Measurements from ENCODE around the gene MRPS2. TPM values are rescaled to one million over a fixed set of nuclear protein-coding genes. Genes with fewer than 3 reads are reported as not detected.

Gene MRPS2
- total and polyA plus RNA-seq, 10 of the 15 experiments (the other 5 are each of a cell fraction or from before 2014, with no cell fraction given): 3.3 to 103 (median 69.5) TPM

DNA sequence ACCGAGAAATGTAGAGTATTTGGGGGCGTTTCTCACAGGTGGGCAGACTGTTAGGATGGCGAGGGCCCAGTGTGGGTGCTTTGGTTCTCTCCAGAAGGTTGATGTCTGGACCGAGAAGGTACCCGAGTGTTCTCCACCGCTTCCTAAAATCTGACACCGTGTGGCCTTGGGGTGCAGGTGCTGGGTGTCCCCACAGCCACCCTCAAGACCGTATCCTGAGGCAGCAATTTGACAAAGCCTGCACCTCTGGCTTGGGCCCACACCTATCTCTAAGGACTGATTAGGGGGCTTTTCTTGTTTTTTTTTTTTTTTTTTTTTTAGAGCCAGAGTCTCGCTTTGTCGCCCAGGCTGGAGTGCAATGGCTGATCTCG is 19.6 kb upstream of the MRPS2 start:
- CTCF ChIA-PET: interaction anchor here (1.2 kb wide), 1 partner anchor 24 kb away, joined by 3 read pairs; no protein-coding TSS in a partner anchor
- H3K4me1 ChIP-seq (ENCODE audit: control insufficient read depth, insufficient read depth, low read length): no peaks in the 10 kb centered on the region
- no peaks in the 10 kb centered on the region; a peak in 1 of 4 replicates for H3K36me3 ChIP-seq (ENCODE audit: control insufficient read depth in 2 of 2, insufficient read depth in 2 of 2, low read length in 1 of 2)
- peak; percentile 54 for ATAC-seq
- FAIRE-seq: no peak
- no peaks in the 10 kb centered on the region for H4K20me1 ChIP-seq (ENCODE audit: control insufficient read depth, insufficient read depth)
- no peak overlapping the region for H3K9ac ChIP-seq (ENCODE audit: control insufficient read depth, insufficient read depth, low read length)
- 19% methylated on average over 9 of the region's 11 CpGs for WGBS (ENCODE audit: insufficient coverage, insufficient replicate concordance, low lambda C conversion rate, missing lambda C conversion rate)
- RAD21 ChIA-PET (ENCODE audit: unreplicated experiment): no interaction called here
- H3K79me2 ChIP-seq (ENCODE audit: control insufficient read depth, insufficient read depth, low read length): no peaks in the 10 kb centered on the region
- BruUV-seq (replicated peaks): no TSS peak
- no peak for DNase-seq (ENCODE audit: low read depth, low spot score)
- POLR2A ChIA-PET: no interaction called here
- H3K27ac ChIP-seq (ENCODE audit: control insufficient read depth, insufficient read depth): no peak overlapping the region
- H3K4me2 ChIP-seq (ENCODE audit: control insufficient read depth, insufficient read depth): peak overlapping the region; percentile 82
- SMC1A ChIA-PET (ENCODE audit: uncharacterized antibody, unreplicated experiment): no interaction called here
- intact Hi-C loops (cut with micrococcal nuclease; ENCODE audit: unreplicated experiment) (no loop called here), in situ Hi-C loops (cut with MboI) (no loop called here)
- H3K4me3 ChIP-seq: peak overlapping the region; percentile 63; the same call in 1 of the 2 replicates
- H3K9me3 ChIP-seq (replicated peaks; ENCODE audit: control insufficient read depth, insufficient read depth, low read length): no peaks in the 10 kb centered on the region
- peak overlapping the region; percentile 63; the same call in 1 of the 2 replicates for H2AFZ ChIP-seq (ENCODE audit: control insufficient read depth, low read depth, low read length)
- no peak for TF ChIP-seq CBX3 (IDR thresholded peaks at IDR 0.05; ENCODE audit: borderline replicate concordance, low read depth)
- TF ChIP-seq ZNF384 (IDR thresholded peaks at IDR 0.05; ENCODE audit: borderline replicate concordance, low read depth, low read length): no peak
- TF ChIP-seq SIX5 (IDR thresholded peaks at IDR 0.05; ENCODE audit: low read depth, low read length, severe bottlenecking): no peak
- no peak for TF ChIP-seq TCF12 (IDR thresholded peaks at IDR 0.05; ENCODE audit: low read depth, low read length)
- TF ChIP-seq ATF2 (IDR thresholded peaks at IDR 0.05; ENCODE audit: low read length): no peak
- TF ChIP-seq, protein P1, sequence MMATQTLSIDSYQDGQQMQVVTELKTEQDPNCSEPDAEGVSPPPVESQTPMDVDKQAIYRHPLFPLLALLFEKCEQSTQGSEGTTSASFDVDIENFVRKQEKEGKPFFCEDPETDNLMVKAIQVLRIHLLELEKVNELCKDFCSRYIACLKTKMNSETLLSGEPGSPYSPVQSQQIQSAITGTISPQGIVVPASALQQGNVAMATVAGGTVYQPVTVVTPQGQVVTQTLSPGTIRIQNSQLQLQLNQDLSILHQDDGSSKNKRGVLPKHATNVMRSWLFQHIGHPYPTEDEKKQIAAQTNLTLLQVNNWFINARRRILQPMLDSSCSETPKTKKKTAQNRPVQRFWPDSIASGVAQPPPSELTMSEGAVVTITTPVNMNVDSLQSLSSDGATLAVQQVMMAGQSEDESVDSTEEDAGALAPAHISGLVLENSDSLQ (IDR thresholded peaks at IDR 0.05): no peak
- no peak for TF ChIP-seq IRF5 (IDR thresholded peaks at IDR 0.05; ENCODE audit: borderline replicate concordance)
- TF ChIP-seq NRF1 (conservative IDR thresholded peaks at IDR 0.05; ENCODE audit: low read depth, low read length): no peak
- TF ChIP-seq, protein P2, sequence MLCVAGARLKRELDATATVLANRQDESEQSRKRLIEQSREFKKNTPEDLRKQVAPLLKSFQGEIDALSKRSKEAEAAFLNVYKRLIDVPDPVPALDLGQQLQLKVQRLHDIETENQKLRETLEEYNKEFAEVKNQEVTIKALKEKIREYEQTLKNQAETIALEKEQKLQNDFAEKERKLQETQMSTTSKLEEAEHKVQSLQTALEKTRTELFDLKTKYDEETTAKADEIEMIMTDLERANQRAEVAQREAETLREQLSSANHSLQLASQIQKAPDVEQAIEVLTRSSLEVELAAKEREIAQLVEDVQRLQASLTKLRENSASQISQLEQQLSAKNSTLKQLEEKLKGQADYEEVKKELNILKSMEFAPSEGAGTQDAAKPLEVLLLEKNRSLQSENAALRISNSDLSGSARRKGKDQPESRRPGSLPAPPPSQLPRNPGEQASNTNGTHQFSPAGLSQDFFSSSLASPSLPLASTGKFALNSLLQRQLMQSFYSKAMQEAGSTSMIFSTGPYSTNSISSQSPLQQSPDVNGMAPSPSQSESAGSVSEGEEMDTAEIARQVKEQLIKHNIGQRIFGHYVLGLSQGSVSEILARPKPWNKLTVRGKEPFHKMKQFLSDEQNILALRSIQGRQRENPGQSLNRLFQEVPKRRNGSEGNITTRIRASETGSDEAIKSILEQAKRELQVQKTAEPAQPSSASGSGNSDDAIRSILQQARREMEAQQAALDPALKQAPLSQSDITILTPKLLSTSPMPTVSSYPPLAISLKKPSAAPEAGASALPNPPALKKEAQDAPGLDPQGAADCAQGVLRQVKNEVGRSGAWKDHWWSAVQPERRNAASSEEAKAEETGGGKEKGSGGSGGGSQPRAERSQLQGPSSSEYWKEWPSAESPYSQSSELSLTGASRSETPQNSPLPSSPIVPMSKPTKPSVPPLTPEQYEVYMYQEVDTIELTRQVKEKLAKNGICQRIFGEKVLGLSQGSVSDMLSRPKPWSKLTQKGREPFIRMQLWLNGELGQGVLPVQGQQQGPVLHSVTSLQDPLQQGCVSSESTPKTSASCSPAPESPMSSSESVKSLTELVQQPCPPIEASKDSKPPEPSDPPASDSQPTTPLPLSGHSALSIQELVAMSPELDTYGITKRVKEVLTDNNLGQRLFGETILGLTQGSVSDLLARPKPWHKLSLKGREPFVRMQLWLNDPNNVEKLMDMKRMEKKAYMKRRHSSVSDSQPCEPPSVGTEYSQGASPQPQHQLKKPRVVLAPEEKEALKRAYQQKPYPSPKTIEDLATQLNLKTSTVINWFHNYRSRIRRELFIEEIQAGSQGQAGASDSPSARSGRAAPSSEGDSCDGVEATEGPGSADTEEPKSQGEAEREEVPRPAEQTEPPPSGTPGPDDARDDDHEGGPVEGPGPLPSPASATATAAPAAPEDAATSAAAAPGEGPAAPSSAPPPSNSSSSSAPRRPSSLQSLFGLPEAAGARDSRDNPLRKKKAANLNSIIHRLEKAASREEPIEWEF (IDR thresholded peaks at IDR 0.05; ENCODE audit: insufficient replicate concordance, low read depth, low read length): no peak
- TF ChIP-seq IKZF2 (IDR thresholded peaks at IDR 0.05): no peak
- no peak for TF ChIP-seq EP300 (IDR thresholded peaks at IDR 0.05; ENCODE audit: borderline replicate concordance in 1 of 2, control insufficient read depth in 1 of 2, low read depth in 2 of 2, low read length in 2 of 2)
- no peak for TF ChIP-seq PML (IDR thresholded peaks at IDR 0.05; ENCODE audit: low read length)
- TF ChIP-seq BACH1 (IDR thresholded peaks at IDR 0.05; ENCODE audit: borderline replicate concordance): no peak
- TF ChIP-seq ZNF217 (IDR thresholded peaks at IDR 0.05): no peak
- TF ChIP-seq SMC3 (IDR thresholded peaks at IDR 0.05; ENCODE audit: borderline replicate concordance, low read length): no peak
- H3K27me3 ChIP-seq (replicated peaks in 1 of 2; ENCODE audit: control insufficient read depth in 2 of 2, insufficient read depth in 2 of 2, low read length in 1 of 2): peaks cover 0 to 8% of the 10 kb centered on the region in 2 experiments; a peak in 1 of 4 replicates

Data from GM12878 (cell line).